ENCODE data around the gene L1TD1. TPM values are rescaled to one million over a fixed set of nuclear protein-coding genes. Genes with fewer than 3 reads are reported as not detected.

The L1TD1 gene
- total and polyA plus RNA-seq, 2 donors (not counting 3 experiments of a cell fraction or from before 2014, with no cell fraction given): 0.01 TPM; not detected in 1

GRCh38 chr1:62210960-62211359 is 16.3 kb downstream of the L1TD1 start:
- POLR2A ChIA-PET: no interaction called here
- BruUV-seq (replicated peaks): no TSS peak

More at GRCh38 chr1:62210960-62211359, 16.3 kb downstream of the L1TD1 start:
- H3K79me2 ChIP-seq (ENCODE audit: control insufficient read depth, insufficient read depth, low read length): no peaks in the 10 kb centered on the region
- no peak overlapping the region for H3K27ac ChIP-seq (ENCODE audit: insufficient read depth, low read depth, low read length)
- H3K4me2 ChIP-seq (ENCODE audit: insufficient read depth, low read length): no peak overlapping the region
- CTCF ChIA-PET: no interaction called here
- H3K27me3 ChIP-seq (ENCODE audit: control insufficient read depth in 2 of 2, insufficient read depth in 2 of 2, low read length in 2 of 2): no peaks in the 10 kb centered on the region
- no peak for DNase-seq (ENCODE audit: low read depth, low spot score)
- no peaks in the 10 kb centered on the region for H4K20me1 ChIP-seq (replicated peaks; ENCODE audit: control insufficient read depth, extremely low read depth, insufficient read depth, low read length)
- no peaks in the 10 kb centered on the region for H3K36me3 ChIP-seq (ENCODE audit: control insufficient read depth in 2 of 2, extremely low read depth in 1 of 2, insufficient read depth in 2 of 2, low read length in 2 of 2)
- dilution Hi-C loops (cut with MboI; ENCODE audit: extremely low pct_ligation_motif_present, low sequenced_read_pairs): no loop called here
- no peak overlapping the region for H2AFZ ChIP-seq (ENCODE audit: low read depth, low read length)
- H3K9ac ChIP-seq (replicated peaks; ENCODE audit: extremely low read depth, insufficient read depth, low read length): no peak overlapping the region
- H3K4me1 ChIP-seq (ENCODE audit: control insufficient read depth, extremely low read depth, insufficient read depth, low read length): no peaks in the 10 kb centered on the region
- no peak for TF ChIP-seq CTCF (IDR thresholded peaks at IDR 0.05; ENCODE audit: extremely low read depth in 1 of 2, insufficient read depth in 1 of 2, low read depth in 1 of 2, low read length in 2 of 2)
- TF ChIP-seq GATA2 (IDR thresholded peaks at IDR 0.05; ENCODE audit: insufficient read depth, insufficient read length, low read depth, low read length): no peak
- no peak for TF ChIP-seq POLR2AphosphoS5 (IDR thresholded peaks at IDR 0.05; ENCODE audit: insufficient read depth, low read depth, low read length)
- no peak for TF ChIP-seq MAX (IDR thresholded peaks at IDR 0.05; ENCODE audit: insufficient read depth, insufficient read length)
- TF ChIP-seq POLR2A (IDR thresholded peaks at IDR 0.05; ENCODE audit: low read depth, low read length): no peak
- TF ChIP-seq JUN (IDR thresholded peaks at IDR 0.05; ENCODE audit: borderline replicate concordance, insufficient read depth, insufficient read length, low read depth): no peak
- no peak for TF ChIP-seq MYC (IDR thresholded peaks at IDR 0.05; ENCODE audit: low read depth, low read length)
- TF ChIP-seq EZH2 (IDR thresholded peaks at IDR 0.05; ENCODE audit: borderline replicate concordance, low read depth, low read length, severe bottlenecking): no peak
- FAIRE-seq: no peak
- H3K9me3 ChIP-seq (replicated peaks; ENCODE audit: control insufficient read depth, insufficient read depth, low read length): no peaks in the 10 kb centered on the region
- H3K4me3 ChIP-seq (replicated peaks in 1 of 3; ENCODE audit: insufficient read depth in 1 of 3, low read depth in 1 of 3, low read length in 3 of 3): no peak overlapping the region
- no peaks in the 10 kb centered on the region for H3K9me1 ChIP-seq (replicated peaks; ENCODE audit: control insufficient read depth, extremely low read depth, insufficient read depth, low read length)
- intact Hi-C loops (cut with micrococcal nuclease): no loop called here
